ENCODE measurements around the gene STARD10.

STARD10 gene

GRCh38 chr11:72760539-72761405 is 33.1 kb downstream of the STARD10 start:
- DNase-seq, result no peak

GRCh38 chr11:72759468-72759985 is 34.3 kb downstream of the STARD10 start:
- DNase-seq, result no peak

DNA sequence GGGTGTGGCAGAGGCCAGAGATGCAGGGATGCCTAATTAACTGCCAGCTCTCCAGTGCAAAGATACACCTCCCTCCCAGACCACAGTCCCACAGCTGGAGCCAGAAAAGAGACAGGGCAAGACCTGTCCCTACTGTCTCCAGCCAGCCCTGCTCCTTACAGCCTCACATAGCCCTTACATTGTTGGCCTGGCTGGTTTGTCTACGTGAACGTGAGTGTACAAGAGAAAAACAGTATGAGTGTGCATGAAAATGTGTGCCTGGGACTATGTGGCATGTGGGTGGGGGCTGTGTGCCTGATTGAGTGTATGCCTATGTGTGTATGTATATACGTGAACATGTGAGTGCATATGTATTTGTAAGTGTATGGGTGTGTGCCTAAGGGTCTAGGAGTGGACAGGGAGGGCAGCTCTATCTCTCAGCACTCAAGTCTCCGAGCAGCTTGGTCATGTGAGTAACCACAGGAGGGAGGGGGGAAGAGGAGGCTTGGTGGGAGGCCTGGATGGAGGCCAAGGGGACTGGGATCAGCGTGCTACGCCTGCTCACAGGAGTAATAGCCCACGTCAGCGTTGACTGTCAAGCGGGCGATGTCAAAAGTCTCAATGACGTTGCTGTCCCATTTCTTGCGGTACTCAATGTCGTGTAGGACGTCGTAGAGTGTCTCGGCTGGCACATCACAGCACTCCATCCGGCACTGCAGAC is 35.0 kb downstream of the STARD10 start:
- DNase-seq, result no peak

GRCh38 chr11:72758304-72758689 is 35.5 kb downstream of the STARD10 start:
- DNase-seq, result no peak

DNA sequence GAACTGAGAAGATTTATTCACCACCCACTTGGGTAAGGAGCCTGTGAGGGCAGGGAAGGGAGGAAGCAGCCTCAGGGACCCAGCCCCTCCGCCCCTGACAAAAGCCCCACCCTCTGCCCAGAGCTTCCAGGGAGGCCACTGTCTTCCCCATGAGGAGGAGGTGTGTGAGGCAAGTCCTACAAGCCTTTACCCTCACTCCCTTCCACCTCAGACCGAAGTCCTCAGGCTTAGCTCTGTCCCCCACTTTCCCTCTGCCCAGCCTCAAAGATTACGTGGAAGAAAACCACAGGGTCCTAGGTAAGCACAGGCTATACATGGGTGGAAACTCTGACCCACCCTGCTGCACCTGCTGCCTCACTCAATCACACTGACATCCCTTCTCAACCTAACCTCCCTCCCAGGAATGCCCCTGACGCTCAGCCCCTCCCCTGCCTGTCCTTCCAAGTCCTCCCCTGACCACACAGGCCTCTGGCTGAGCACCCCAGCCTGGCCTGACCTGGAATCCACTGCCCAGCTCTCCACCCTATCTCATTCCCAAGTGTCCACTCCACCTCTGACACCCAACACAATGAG is 38.0 kb downstream of the STARD10 start:
- no peak for DNase-seq

- no peak for DNase-seq
These were observed 39.2 kb downstream of the STARD10 start for GRCh38 chr11:72754544-72755155.

DNA sequence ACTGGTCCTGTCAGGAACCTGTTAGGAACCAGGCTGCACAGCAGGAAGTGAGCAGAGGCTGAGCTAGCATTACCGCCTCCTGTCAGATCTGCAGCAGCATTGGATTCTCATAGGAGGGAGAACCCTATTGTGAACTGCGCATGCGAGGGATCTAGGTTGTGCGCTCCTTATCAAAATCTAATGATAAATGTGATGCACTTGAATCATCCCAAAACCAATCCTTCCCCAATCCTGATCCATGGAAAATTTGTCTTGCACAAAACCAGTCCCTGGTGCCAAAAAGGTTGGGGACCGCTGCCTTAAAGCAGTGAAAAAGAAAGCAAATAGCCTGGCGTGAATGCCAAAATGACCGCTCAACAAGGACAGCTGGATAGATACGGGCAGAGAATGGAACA is 39.7 kb downstream of the STARD10 start:
- DNase-seq, result no peak

GRCh38 chr11:72753341-72754148 is 40.3 kb downstream of the STARD10 start:
- DNase-seq, result no peak

DNA sequence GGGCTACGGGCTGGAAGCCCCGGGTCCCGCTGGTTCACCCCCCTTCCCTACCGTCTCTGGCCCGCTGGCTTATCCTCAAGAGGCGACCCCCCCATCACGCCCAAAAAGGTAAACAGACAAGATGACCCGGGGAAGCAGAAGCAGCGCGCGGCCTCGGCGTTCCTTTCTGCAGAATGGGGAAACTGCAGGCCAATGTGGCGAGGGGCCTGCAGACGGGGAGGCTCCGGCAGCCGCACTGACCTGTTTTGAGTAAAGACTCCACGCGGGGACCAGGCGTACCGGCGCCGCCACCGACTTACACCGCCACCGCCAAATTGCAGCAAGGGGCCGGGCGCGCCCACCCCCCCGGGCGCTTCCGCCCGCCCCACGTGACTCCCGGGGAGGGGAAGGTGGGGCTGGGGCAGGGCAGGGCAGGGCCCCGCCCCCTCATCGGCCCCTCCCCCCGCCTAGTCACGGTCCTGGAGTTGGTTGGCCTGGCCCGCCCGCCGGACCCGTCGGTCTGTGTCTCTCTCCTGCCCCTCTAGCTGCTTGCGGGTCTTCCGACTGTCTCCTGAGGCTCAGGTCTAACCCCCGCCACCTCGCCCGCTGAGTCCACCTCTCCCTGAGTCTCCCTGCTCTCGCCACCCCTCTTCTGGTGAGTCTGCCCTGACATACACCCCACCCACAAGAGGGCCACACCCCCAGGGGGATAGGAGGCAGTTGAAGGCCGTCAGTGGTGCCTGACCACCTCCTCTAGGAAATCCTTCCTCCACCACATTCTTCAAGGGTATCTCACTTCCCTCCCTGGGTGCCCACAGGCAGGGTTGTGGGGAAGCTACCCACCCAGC is 41.5 kb downstream of the STARD10 start, which contains the start of gene ARAP1:
ARAP1 (minus strand) TSS at position 321 of the 827 bp plus-strand sequence. CDS start 25,280 bp downstream, outside the sequence.
- DNase-seq, result peak; percentile 67 to 85 (median 80)

GRCh38 chr11:72751116-72752087 is 42.4 kb downstream of the STARD10 start:
- DNase-seq, result no peak

- no peak for DNase-seq
These were observed 43.2 kb downstream of the STARD10 start for GRCh38 chr11:72750556-72751115.

DNA sequence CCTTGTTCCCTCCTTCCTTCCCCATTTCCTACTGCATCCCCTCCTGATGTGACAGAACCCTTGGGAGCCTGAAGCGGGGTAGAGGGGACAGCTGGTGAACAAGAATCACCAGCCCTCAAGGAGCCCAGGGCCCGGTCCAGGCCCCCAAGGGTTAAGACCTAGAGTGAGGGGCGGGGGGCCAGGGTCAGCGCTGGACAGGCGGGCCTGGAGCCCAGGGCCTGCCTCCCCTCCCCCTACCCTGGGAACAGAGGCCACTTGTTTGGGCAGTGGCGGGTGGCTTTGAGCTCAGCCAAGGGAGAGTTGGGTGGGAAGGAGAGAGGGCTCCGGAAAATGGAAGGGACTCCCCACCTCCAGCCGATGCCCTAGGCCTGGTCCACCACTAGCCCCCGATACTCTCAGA is 43.8 kb downstream of the STARD10 start:
- DNase-seq, result no peak

DNA sequence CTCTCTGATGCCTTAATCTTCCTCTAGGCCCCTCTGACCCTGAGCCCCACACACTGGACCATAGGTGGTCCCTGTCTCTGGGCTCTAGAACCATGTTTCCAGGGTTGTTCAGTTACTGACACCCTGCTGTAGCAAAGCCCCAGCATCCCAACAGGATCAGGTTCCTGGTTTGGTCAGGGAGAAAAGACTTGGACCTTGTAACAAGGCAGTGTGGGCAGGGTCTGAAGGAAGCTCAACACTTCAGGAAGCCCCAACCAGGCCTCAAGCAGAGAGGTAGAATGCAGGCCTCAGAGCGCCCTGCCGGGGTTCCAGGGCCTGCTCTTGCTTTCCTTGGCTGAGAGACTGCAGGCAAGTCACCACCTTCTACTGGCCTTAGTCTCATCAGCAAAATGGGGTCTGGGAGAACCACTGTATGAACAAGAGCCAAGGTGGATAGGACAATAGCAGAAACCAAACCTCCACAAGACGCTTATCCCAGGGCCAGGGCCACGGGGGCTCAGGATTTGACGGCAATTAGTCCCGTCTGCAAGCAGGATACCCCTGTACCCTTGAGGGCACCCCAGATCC is 46.5 kb downstream of the STARD10 start:
- no peak for DNase-seq

- no peak for DNase-seq
These were observed 47.0 kb downstream of the STARD10 start for GRCh38 chr11:72746821-72747220.

DNA sequence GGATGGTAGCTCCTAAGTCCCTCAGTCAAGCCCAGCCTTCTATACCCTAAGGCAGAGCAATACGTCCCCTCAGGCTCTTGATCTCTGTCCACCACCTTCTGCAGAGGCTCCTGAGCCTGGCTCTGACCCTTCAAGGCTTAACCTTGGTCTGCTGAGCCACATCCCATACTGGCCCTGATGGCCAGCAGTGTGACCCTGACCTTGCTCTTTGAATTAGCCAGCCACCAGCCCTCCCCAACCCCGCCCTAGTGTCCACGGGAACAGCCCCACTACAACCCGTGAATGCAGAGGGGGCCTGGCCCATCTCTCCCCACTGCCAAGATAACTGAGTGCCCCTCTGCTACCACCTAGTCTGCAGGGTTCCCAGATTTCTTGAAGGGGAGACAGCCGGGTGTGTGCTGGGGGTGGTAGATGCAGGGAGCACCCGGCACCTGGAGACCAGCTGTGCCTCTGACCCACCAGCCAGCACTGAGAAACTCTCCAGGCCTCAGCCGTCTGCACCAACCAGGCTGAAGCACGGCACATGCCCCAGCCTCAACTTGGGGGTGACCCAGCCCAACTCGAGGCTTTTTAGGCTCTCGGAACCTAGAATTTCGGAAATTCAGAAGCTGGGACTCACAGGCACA is 47.8 kb downstream of the STARD10 start:
- DNase-seq, result no peak

GRCh38 chr11:72745511-72745910 is 48.3 kb downstream of the STARD10 start:
- no peak for DNase-seq

GRCh38 chr11:72744474-72744873 is 49.4 kb downstream of the STARD10 start:
- DNase-seq, result no peak

DNA sequence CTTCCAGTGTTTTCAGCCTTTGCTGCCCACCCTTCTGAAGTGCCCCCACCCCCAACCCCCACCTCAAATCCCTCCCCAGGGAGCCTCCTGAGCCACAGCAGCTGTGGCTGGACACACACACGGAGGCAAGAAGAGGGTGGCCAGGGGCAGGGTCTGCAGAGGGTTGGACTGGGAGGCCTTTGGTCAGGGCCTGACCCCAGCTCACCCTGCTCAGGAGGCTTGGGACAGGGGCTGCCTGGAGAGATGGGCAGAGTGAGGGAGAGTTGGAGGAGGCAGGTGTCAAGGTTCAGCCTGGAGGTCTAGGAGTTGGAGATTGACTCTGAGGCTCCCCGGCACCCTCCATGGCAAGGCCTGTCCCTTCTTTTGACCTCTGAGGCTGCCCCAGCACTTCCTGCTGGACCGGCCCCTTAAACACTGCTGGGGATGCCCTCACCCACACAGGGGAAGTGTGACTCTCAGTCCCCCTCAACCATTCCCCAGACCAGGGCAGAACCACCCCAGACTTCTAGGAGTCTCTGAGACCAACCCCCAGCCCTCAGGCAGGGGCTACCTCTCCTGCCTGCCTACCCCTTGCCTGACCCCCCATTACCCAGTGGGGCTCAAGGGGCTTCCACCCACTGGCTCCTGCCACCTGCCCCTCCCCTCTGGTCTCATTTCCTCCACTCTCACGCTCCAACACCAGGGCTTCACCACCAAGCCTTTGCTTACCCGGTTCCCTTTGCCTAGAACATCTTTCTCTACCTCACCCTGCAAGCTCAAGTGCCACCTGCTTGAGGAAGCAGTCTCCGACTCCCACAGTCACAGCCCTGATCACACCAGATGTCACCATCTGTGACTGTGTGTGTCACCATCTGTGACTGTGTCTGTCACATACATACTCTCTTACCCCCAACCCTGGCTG is 50.3 kb downstream of the STARD10 start:
- DNase-seq, result no peak
